ENCODE measurements around the gene DNTTIP2. TPM values are rescaled to one million over a fixed set of nuclear protein-coding genes. Genes with fewer than 3 reads are reported as not detected.

DNTTIP2 gene
- total RNA-seq, 2 experiments from 2014 or later: 65.2 to 66.6 TPM

GRCh38 chr1:93828367-93828755 is 50.6 kb downstream of the DNTTIP2 start:
- DNase-seq: no peak
- H3K4me1 Mint-ChIP-seq: peaks cover 4% of the 10 kb centered on the region
- H3K4me3 Mint-ChIP-seq: no peak overlapping the region
- H3K27ac Mint-ChIP-seq: no peak overlapping the region
- peaks cover 5% of the 10 kb centered on the region for H3K27me3 Mint-ChIP-seq
- H3K36me3 Mint-ChIP-seq (ENCODE audit: low read depth): peaks cover 2% of the 10 kb centered on the region
- POLR2A ChIA-PET: interaction anchor here (1.3 kb wide), 1 partner anchor 18 kb away, joined by 3 read pairs; no protein-coding TSS in a partner anchor
- CTCF ChIA-PET: no interaction called here
- peaks cover 6% of the 10 kb centered on the region for H3K9me3 Mint-ChIP-seq

GRCh38 chr1:93827633-93828366 is 51.2 kb downstream of the DNTTIP2 start:
- peaks cover 5% of the 10 kb centered on the region for H3K27me3 Mint-ChIP-seq
- ChIA-PET CTCF (no interaction called here), POLR2A (interaction anchor here (1.3 kb wide), 1 partner anchor 18 kb away, joined by 3 read pairs; no protein-coding TSS in a partner anchor)
- no peak for DNase-seq
- H3K27ac Mint-ChIP-seq: no peak overlapping the region
- H3K4me3 Mint-ChIP-seq: no peak overlapping the region
- H3K9me3 Mint-ChIP-seq: peaks cover 3% of the 10 kb centered on the region
- peaks cover 2% of the 10 kb centered on the region for H3K36me3 Mint-ChIP-seq (ENCODE audit: low read depth)
- peaks cover 7% of the 10 kb centered on the region for H3K4me1 Mint-ChIP-seq

GRCh38 chr1:93827128-93827527 is 51.9 kb downstream of the DNTTIP2 start:
- Mint-ChIP-seq H3K4me3 (no peak overlapping the region), H3K36me3 (ENCODE audit: low read depth) (peaks cover 2% of the 10 kb centered on the region), H3K9me3 (no peaks in the 10 kb centered on the region), H3K4me1 (peaks cover 10% of the 10 kb centered on the region), H3K27me3 (peaks cover 5% of the 10 kb centered on the region), H3K27ac (no peak overlapping the region)
- POLR2A ChIA-PET: no interaction called here
- CTCF ChIA-PET: no interaction called here
- no peak for DNase-seq

GRCh38 chr1:93824834-93825233 is 54.2 kb downstream of the DNTTIP2 start:
- H3K4me1 Mint-ChIP-seq: peaks cover 10% of the 10 kb centered on the region
- H3K36me3 Mint-ChIP-seq (ENCODE audit: low read depth): no peaks in the 10 kb centered on the region
- POLR2A ChIA-PET: no interaction called here
- CTCF ChIA-PET: interaction anchor here (1.6 kb wide), 1 partner anchor 11 kb away, joined by 7 read pairs; no protein-coding TSS in a partner anchor
- no peak for DNase-seq
- H3K4me3 Mint-ChIP-seq: no peak overlapping the region
- no peaks in the 10 kb centered on the region for H3K9me3 Mint-ChIP-seq
- H3K27ac Mint-ChIP-seq: no peak overlapping the region
- H3K27me3 Mint-ChIP-seq: peaks cover 6% of the 10 kb centered on the region

- H3K27ac Mint-ChIP-seq: no peak overlapping the region
- H3K36me3 Mint-ChIP-seq (ENCODE audit: low read depth): no peaks in the 10 kb centered on the region
- no peak overlapping the region for H3K4me3 Mint-ChIP-seq
- ChIA-PET POLR2A (no interaction called here), CTCF (interaction anchor here (0.7 kb wide), 1 partner anchor 106 kb away, joined by 3 read pairs; no protein-coding TSS in a partner anchor)
- peaks cover 10% of the 10 kb centered on the region for H3K27me3 Mint-ChIP-seq
- H3K9me3 Mint-ChIP-seq: no peaks in the 10 kb centered on the region
- peaks cover 18% of the 10 kb centered on the region for H3K4me1 Mint-ChIP-seq
- DNase-seq: no peak
Observed at GRCh38 chr1:93822730-93823425, 56.1 kb downstream of the DNTTIP2 start.

GRCh38 chr1:93821423-93822144 is 57.4 kb downstream of the DNTTIP2 start:
- Mint-ChIP-seq H3K4me3 (no peak overlapping the region), H3K9me3 (no peaks in the 10 kb centered on the region)

GRCh38 chr1:93820554-93821422 is 58.2 kb downstream of the DNTTIP2 start:
- no peak overlapping the region for H3K4me3 Mint-ChIP-seq
- ChIA-PET POLR2A (interaction anchor here (0.6 kb wide), 1 partner anchor 428 kb away, joined by 3 read pairs; no protein-coding TSS in a partner anchor), CTCF (interaction anchor here (0.6 to 1.2 kb wide), 3 partner anchors 104 to 192 kb away, joined by 3 to 4 read pairs (median 3); no protein-coding TSS in a partner anchor)

More at GRCh38 chr1:93821423-93822144, 57.4 kb downstream of the DNTTIP2 start:
- peaks cover 31% of the 10 kb centered on the region for H3K4me1 Mint-ChIP-seq
- ChIA-PET POLR2A (interaction anchor here (0.6 kb wide), 1 partner anchor 429 kb away, joined by 3 read pairs; no protein-coding TSS in a partner anchor), CTCF (interaction anchor here (0.6 to 1.2 kb wide), 2 partner anchors 105 to 192 kb away, joined by 3 to 4 read pairs; no protein-coding TSS in a partner anchor)
- peaks cover 8% of the 10 kb centered on the region for H3K27me3 Mint-ChIP-seq
- DNase-seq: no peak
- no peak overlapping the region for H3K27ac Mint-ChIP-seq
- H3K36me3 Mint-ChIP-seq (ENCODE audit: low read depth): no peaks in the 10 kb centered on the region

GRCh38 chr1:93818570-93818959 is 60.4 kb downstream of the DNTTIP2 start:
- Mint-ChIP-seq H3K9me3 (no peaks in the 10 kb centered on the region), H3K27ac (no peak overlapping the region), H3K36me3 (ENCODE audit: low read depth) (no peaks in the 10 kb centered on the region), H3K4me1 (peaks cover 31% of the 10 kb centered on the region), H3K27me3 (peaks cover 5% of the 10 kb centered on the region), H3K4me3 (no peak overlapping the region)
- ChIA-PET POLR2A (interaction anchor here (0.9 to 2.7 kb wide), 2 partner anchors 27 to 199 kb away, joined by 3 to 19 read pairs; no protein-coding TSS in a partner anchor), CTCF (interaction anchor here (1.0 to 9.5 kb wide), 3 partner anchors 26 to 203 kb away, joined by 3 to 314 read pairs (median 70); no protein-coding TSS in a partner anchor)
- no peak for DNase-seq

More at GRCh38 chr1:93820554-93821422, 58.2 kb downstream of the DNTTIP2 start:
- H3K27me3 Mint-ChIP-seq: peaks cover 5% of the 10 kb centered on the region
- H3K27ac Mint-ChIP-seq: no peak overlapping the region
- H3K36me3 Mint-ChIP-seq (ENCODE audit: low read depth): no peaks in the 10 kb centered on the region
- H3K9me3 Mint-ChIP-seq: no peaks in the 10 kb centered on the region
- no peak for DNase-seq
- peaks cover 31% of the 10 kb centered on the region for H3K4me1 Mint-ChIP-seq

GRCh38 chr1:93817819-93818569 is 61.0 kb downstream of the DNTTIP2 start:
- Mint-ChIP-seq H3K27me3 (peaks cover 5% of the 10 kb centered on the region), H3K4me1 (peaks cover 31% of the 10 kb centered on the region), H3K4me3 (no peak overlapping the region), H3K36me3 (ENCODE audit: low read depth) (no peaks in the 10 kb centered on the region), H3K27ac (peak overlapping the region; percentile 17), H3K9me3 (no peaks in the 10 kb centered on the region)
- CTCF ChIA-PET: interaction anchor here (1.0 to 9.5 kb wide), 3 partner anchors 27 to 202 kb away, joined by 3 to 314 read pairs (median 70); no protein-coding TSS in a partner anchor
- POLR2A ChIA-PET: interaction anchor here (0.9 to 2.7 kb wide), 3 partner anchors 26 to 198 kb away, joined by 3 to 19 read pairs (median 8); no protein-coding TSS in a partner anchor
- DNase-seq: peak; percentile 62

- Mint-ChIP-seq H3K4me3 (no peak overlapping the region), H3K27me3 (peaks cover 5% of the 10 kb centered on the region), H3K4me1 (peaks cover 30% of the 10 kb centered on the region), H3K27ac (no peak overlapping the region), H3K9me3 (no peaks in the 10 kb centered on the region), H3K36me3 (ENCODE audit: low read depth) (no peaks in the 10 kb centered on the region)
- ChIA-PET CTCF (interaction anchor here (0.8 to 9.5 kb wide), 4 partner anchors 12 to 221 kb away, joined by 4 to 314 read pairs (median 37); no protein-coding TSS in a partner anchor), POLR2A (interaction anchor here (1.1 to 2.7 kb wide), 3 partner anchors 27 to 472 kb away, joined by 3 to 19 read pairs (median 8); no protein-coding TSS in a partner anchor)
- DNase-seq: no peak
Observed at GRCh38 chr1:93816970-93817678, 61.9 kb downstream of the DNTTIP2 start.
